ENCODE data around the gene ADAMTS16.

DNA sequence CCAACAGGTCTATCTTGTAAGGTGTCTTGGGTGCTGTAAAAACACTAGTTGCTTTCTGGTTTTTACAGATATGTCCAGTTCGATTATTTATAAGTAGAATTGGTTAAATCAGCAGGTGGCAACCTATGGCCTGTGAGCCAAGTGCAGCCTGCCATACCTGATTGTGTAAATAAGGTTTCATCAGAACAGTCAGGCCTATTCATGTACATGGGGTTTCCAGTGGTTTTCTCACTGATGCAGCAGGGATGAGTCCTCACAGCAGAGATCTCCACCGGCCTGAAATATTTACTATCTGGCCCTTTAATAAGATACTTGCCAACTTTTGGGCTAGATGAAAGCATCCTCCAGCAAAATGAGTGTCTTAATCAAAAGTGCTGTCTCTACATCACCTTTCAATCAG, 149.4 kb downstream of the ADAMTS16 start:
- TF ChIP-seq, protein P1, sequence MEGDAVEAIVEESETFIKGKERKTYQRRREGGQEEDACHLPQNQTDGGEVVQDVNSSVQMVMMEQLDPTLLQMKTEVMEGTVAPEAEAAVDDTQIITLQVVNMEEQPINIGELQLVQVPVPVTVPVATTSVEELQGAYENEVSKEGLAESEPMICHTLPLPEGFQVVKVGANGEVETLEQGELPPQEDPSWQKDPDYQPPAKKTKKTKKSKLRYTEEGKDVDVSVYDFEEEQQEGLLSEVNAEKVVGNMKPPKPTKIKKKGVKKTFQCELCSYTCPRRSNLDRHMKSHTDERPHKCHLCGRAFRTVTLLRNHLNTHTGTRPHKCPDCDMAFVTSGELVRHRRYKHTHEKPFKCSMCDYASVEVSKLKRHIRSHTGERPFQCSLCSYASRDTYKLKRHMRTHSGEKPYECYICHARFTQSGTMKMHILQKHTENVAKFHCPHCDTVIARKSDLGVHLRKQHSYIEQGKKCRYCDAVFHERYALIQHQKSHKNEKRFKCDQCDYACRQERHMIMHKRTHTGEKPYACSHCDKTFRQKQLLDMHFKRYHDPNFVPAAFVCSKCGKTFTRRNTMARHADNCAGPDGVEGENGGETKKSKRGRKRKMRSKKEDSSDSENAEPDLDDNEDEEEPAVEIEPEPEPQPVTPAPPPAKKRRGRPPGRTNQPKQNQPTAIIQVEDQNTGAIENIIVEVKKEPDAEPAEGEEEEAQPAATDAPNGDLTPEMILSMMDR (IDR thresholded peaks at IDR 0.05): no peak
- TF ChIP-seq, protein P2, sequence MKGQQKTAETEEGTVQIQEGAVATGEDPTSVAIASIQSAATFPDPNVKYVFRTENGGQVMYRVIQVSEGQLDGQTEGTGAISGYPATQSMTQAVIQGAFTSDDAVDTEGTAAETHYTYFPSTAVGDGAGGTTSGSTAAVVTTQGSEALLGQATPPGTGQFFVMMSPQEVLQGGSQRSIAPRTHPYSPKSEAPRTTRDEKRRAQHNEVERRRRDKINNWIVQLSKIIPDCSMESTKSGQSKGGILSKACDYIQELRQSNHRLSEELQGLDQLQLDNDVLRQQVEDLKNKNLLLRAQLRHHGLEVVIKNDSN (CRISPR knock-in tag; IDR thresholded peaks at IDR 0.05): no peak
- no peak for TF ChIP-seq ETV6 (CRISPR knock-in tag; IDR thresholded peaks at IDR 0.05)
- no peak for TF ChIP-seq SP1 (CRISPR knock-in tag; conservative IDR thresholded peaks at IDR 0.05)
- TF ChIP-seq, protein P3, sequence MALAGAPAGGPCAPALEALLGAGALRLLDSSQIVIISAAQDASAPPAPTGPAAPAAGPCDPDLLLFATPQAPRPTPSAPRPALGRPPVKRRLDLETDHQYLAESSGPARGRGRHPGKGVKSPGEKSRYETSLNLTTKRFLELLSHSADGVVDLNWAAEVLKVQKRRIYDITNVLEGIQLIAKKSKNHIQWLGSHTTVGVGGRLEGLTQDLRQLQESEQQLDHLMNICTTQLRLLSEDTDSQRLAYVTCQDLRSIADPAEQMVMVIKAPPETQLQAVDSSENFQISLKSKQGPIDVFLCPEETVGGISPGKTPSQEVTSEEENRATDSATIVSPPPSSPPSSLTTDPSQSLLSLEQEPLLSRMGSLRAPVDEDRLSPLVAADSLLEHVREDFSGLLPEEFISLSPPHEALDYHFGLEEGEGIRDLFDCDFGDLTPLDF (CRISPR knock-in tag; IDR thresholded peaks at IDR 0.05): no peak
- TF ChIP-seq, protein P4, sequence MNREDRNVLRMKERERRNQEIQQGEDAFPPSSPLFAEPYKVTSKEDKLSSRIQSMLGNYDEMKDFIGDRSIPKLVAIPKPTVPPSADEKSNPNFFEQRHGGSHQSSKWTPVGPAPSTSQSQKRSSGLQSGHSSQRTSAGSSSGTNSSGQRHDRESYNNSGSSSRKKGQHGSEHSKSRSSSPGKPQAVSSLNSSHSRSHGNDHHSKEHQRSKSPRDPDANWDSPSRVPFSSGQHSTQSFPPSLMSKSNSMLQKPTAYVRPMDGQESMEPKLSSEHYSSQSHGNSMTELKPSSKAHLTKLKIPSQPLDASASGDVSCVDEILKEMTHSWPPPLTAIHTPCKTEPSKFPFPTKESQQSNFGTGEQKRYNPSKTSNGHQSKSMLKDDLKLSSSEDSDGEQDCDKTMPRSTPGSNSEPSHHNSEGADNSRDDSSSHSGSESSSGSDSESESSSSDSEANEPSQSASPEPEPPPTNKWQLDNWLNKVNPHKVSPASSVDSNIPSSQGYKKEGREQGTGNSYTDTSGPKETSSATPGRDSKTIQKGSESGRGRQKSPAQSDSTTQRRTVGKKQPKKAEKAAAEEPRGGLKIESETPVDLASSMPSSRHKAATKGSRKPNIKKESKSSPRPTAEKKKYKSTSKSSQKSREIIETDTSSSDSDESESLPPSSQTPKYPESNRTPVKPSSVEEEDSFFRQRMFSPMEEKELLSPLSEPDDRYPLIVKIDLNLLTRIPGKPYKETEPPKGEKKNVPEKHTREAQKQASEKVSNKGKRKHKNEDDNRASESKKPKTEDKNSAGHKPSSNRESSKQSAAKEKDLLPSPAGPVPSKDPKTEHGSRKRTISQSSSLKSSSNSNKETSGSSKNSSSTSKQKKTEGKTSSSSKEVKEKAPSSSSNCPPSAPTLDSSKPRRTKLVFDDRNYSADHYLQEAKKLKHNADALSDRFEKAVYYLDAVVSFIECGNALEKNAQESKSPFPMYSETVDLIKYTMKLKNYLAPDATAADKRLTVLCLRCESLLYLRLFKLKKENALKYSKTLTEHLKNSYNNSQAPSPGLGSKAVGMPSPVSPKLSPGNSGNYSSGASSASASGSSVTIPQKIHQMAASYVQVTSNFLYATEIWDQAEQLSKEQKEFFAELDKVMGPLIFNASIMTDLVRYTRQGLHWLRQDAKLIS (CRISPR knock-in tag; IDR thresholded peaks at IDR 0.05; ENCODE audit: borderline replicate concordance): no peak
- no peak for TF ChIP-seq CREM (CRISPR knock-in tag; IDR thresholded peaks at IDR 0.05)
- no peak for TF ChIP-seq JUN (CRISPR knock-in tag; IDR thresholded peaks at IDR 0.05)
- TF ChIP-seq IRF2 (CRISPR knock-in tag; IDR thresholded peaks at IDR 0.05; ENCODE audit: borderline replicate concordance, low read depth): no peak

Measured in WTC11 (cell line).